ENCODE results near the gene PDE2A.

GRCh38 chr11:72635933-72636332 is 38.3 kb downstream of the PDE2A start:
- TF ChIP-seq, protein P1, sequence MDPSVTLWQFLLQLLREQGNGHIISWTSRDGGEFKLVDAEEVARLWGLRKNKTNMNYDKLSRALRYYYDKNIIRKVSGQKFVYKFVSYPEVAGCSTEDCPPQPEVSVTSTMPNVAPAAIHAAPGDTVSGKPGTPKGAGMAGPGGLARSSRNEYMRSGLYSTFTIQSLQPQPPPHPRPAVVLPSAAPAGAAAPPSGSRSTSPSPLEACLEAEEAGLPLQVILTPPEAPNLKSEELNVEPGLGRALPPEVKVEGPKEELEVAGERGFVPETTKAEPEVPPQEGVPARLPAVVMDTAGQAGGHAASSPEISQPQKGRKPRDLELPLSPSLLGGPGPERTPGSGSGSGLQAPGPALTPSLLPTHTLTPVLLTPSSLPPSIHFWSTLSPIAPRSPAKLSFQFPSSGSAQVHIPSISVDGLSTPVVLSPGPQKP (IDR thresholded peaks at IDR 0.05; ENCODE audit: borderline replicate concordance, low read depth, low read length) = no peak
- TF ChIP-seq, protein P2, sequence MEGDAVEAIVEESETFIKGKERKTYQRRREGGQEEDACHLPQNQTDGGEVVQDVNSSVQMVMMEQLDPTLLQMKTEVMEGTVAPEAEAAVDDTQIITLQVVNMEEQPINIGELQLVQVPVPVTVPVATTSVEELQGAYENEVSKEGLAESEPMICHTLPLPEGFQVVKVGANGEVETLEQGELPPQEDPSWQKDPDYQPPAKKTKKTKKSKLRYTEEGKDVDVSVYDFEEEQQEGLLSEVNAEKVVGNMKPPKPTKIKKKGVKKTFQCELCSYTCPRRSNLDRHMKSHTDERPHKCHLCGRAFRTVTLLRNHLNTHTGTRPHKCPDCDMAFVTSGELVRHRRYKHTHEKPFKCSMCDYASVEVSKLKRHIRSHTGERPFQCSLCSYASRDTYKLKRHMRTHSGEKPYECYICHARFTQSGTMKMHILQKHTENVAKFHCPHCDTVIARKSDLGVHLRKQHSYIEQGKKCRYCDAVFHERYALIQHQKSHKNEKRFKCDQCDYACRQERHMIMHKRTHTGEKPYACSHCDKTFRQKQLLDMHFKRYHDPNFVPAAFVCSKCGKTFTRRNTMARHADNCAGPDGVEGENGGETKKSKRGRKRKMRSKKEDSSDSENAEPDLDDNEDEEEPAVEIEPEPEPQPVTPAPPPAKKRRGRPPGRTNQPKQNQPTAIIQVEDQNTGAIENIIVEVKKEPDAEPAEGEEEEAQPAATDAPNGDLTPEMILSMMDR (conservative IDR thresholded peaks at IDR 0.05; ENCODE audit: low read depth, low read length) = no peak
- TF ChIP-seq CHD1 (IDR thresholded peaks at IDR 0.05; ENCODE audit: low read depth, low read length) (no peak), SMC3 (IDR thresholded peaks at IDR 0.05; ENCODE audit: low read depth, low read length) (no peak), USF2 (IDR thresholded peaks at IDR 0.05; ENCODE audit: low read depth, low read length) (no peak), FOS (IDR thresholded peaks at IDR 0.05; ENCODE audit: low read depth, low read length) (no peak), MXI1 (IDR thresholded peaks at IDR 0.05; ENCODE audit: borderline replicate concordance, low read depth, low read length) (no peak), RFX5 (IDR thresholded peaks at IDR 0.05; ENCODE audit: low read depth, low read length) (no peak), RAD21 (IDR thresholded peaks at IDR 0.05; ENCODE audit: low read length) (no peak)

Data from IMR-90 (cell line).